K562 (cell line): ENCODE results near the gene INHA. TPM values are rescaled to one million over a fixed set of nuclear protein-coding genes. Genes with fewer than 3 reads are reported as not detected.

Experiments
- ARID4B ChIP-seq: sonication (generic); formaldehyde crosslinking; IDR thresholded peaks from 2 replicates; pipeline ENCODE4 v1.8.0; 2022; ENCODE audit warnings: mild to moderate bottlenecking, missing genetic modification reagents
- BHLHE40 ChIP-seq: IDR thresholded peaks from 2 replicates; pipeline ENCODE4 v1.6.1; 2011; ENCODE audit warnings: low read length, improper control_type of control experiment
- CREM ChIP-seq: IDR thresholded peaks from 2 replicates; pipeline ENCODE4 v1.6.1; 2014; ENCODE audit warnings: antibody characterized with exemption, low read depth
- CXXC5 ChIP-seq: fragments of 250-450 bp; sonication (Bioruptor Pico); IDR thresholded peaks from 2 replicates; pipeline ENCODE4 v1.8.0; 2022; ENCODE audit warnings: inconsistent platforms, mild to moderate bottlenecking, moderate library complexity
- ETS1 ChIP-seq: conservative IDR thresholded peaks from 2 replicates; pipeline ENCODE4 v1.6.1; 2011; ENCODE audit warnings: low read depth, mild to moderate bottlenecking, low read length; ENCODE audit not compliant: control insufficient read depth
- HDAC8 ChIP-seq: fragments of 450-650 bp; IDR thresholded peaks from 2 replicates; pipeline ENCODE4 v1.6.1; 2016; ENCODE audit warnings: mild to moderate bottlenecking, missing genetic modification characterization, moderate library complexity, missing compliant biosample characterization
- POLR2A ChIP-seq: fragments of 450-650 bp; conservative IDR thresholded peaks from 2 replicates; pipeline ENCODE4 v1.6.1; 2016
- polyA plus RNA-seq, 8 experiments: library from polyadenylated mRNA; depleted of rRNA in 4 of 8; stranded (reverse) in 5 of 8; unstranded in 3 of 8; fragments of >200 nt; fragmentation: Nextera tagmentation in 2 of 8; fragmentation: Illumina TruSeq in 1 of 8; extraction: Ambion mirVana in 2 of 8; extraction: Trizol in 1 of 8; gene quantifications; 2 replicates each; pipeline versions ENCODE4 v1.2.1 to v1.2.3, GENCODE V29; 2011 to 2014; ENCODE audit warnings: inconsistent platforms in 1 of 8, missing spikeins in 1 of 8
- total RNA-seq, 7 experiments: library from RNA; depleted of rRNA in 6 of 7; stranded (reverse); fragments of >200 nt in 6 of 7; fragmentation: Illumina TruSeq in 2 of 7; extraction: Trizol in 2 of 7; gene quantifications; 2 replicates each; pipeline versions ENCODE4 v1.2.1 to v1.2.3, GENCODE V29; 2011 to 2021; ENCODE audit warnings: low replicate concordance in 1 of 7

INHA gene
- total and polyA plus RNA-seq, 9 of the 15 experiments (the other 6 are each of a cell fraction or from before 2014, with no cell fraction given): 0.07 to 1.9 (median 0.40) TPM

- TF ChIP-seq ARID4B (CRISPR knock-in tag) (peak; percentile 36), ETS1 (0 out of 2 replicates have a peak, but pooled peaks have one; percentile 10), CXXC5 (CRISPR knock-in tag) (peak; percentile 80), CREM (peak; percentile 98), HDAC8 (tag) (no peak), BHLHE40 (peak; percentile 38; the same call in 1 of the 2 replicates), POLR2A (0 out of 2 replicates have a peak, but pooled peaks have one; percentile 52)
Observed at GRCh38 chr2:219543596-219544358, 28.3 kb upstream of the INHA start, which contains the start of the genes CHPF and TMEM198 (continued).
